T-helper 2 cell treated with Interferon-gamma antibody and Interleukin-4, amounts not matched to agents 5 μg/mL and 100 μg/mL, for 36 hours (primary cell): ENCODE measurements around the gene GMDS.

Experiments used
- DNase-seq: peaks from one replicate; pipeline ENCODE4 v3.0.0; 2021; ENCODE audit warnings: low spot score
- H3K27ac Mint-ChIP-seq: one replicate; pipeline ENCODE4 v1.8.0; 2021; ENCODE audit warnings: mild to moderate bottlenecking, mixed read lengths
- H3K27me3 Mint-ChIP-seq: one replicate; pipeline ENCODE4 v1.8.0; 2021; ENCODE audit warnings: low read depth, mixed read lengths
- H3K36me3 Mint-ChIP-seq: one replicate; pipeline ENCODE4 v1.8.0; 2021; ENCODE audit warnings: low read depth, mixed read lengths
- H3K4me1 Mint-ChIP-seq: one replicate; pipeline ENCODE4 v1.8.0; 2021; ENCODE audit warnings: low read depth, mixed read lengths
- H3K4me3 Mint-ChIP-seq: one replicate; pipeline ENCODE4 v1.8.0; 2022; ENCODE audit warnings: mild to moderate bottlenecking, moderate library complexity, mixed read lengths
- H3K9me3 Mint-ChIP-seq: one replicate; pipeline ENCODE4 v1.8.0; 2021; ENCODE audit warnings: mixed read lengths

GMDS gene

DNA sequence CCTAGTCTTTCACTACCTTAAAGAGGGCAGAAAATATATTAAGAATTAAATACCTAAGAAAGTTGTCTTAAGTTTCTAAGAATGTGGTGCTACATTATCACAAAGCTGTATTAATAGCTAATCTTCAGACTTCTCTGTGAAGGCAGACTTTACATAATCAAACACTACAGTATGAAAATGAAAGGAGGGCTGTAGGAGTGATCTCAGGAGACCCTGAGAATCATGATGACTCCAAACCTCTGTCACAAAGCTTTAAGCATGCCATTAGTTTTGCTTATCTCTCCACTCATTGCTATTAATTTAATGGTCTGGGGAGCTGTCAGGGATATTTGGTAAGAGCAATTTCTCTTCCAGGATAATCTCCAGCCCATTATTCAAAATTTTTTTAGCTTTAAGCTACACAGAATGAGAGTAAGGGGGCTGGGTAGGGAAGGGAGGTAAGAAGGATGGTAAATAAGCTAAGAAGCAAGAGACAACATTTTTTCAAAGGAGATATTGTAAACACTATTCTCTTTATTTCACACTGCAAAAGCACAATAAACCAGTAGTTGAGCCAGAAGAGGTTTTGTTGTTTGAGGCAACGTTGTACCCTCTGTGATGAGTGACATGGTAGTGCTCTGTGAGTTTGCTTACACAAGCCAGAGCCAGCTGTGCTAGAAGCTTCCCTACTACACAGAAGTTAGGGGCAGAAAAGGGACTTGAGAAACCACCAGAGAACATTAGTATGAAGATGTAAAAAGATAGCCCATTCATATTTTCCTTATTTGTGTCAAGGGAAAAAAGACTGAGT is 258.8 kb downstream of the GMDS start:
- peaks cover 27% of the 10 kb centered on the region for H3K9me3 Mint-ChIP-seq
- H3K27ac Mint-ChIP-seq: no peak overlapping the region
- no peak overlapping the region for H3K4me3 Mint-ChIP-seq
- peaks cover 5% of the 10 kb centered on the region for H3K36me3 Mint-ChIP-seq
- no peaks in the 10 kb centered on the region for H3K4me1 Mint-ChIP-seq
- H3K27me3 Mint-ChIP-seq: no peaks in the 10 kb centered on the region
- DNase-seq: no peak

DNA sequence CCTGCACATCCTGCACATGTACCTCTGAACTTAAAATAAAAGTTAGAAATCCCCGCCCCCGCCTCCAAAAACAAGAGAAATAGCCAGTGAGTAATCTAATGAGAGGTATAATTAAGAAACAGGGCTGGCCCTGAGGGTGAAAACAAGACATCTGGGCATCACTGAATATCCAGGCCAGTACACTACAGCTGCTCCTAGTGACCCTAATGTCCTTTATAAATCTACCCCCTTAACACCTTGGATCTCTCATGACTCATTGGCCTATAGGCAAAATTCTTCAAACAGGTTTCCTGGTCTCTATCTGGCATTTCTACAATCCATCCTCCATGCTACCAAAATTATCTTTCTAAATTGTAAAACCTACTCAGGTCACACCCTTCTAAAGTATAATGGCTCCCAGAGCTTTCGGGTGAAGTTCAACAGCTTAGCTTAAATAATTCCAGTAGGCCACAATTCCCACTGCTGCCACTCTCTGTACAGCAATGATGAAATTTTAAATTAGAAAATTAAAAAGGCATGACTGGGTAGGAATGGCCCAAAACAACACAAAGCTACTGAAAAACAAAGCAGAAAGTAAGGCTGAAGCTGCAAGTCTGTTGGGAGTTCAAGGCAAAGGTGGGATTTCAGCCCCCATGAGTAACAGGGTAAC is 260.9 kb downstream of the GMDS start:
- H3K27ac Mint-ChIP-seq: no peak overlapping the region
- H3K9me3 Mint-ChIP-seq: peaks cover 48% of the 10 kb centered on the region
- H3K36me3 Mint-ChIP-seq: peaks cover 14% of the 10 kb centered on the region
- no peak for DNase-seq
- H3K4me3 Mint-ChIP-seq: no peak overlapping the region
- H3K4me1 Mint-ChIP-seq: no peaks in the 10 kb centered on the region
- peaks cover 3% of the 10 kb centered on the region for H3K27me3 Mint-ChIP-seq

- peaks cover 16% of the 10 kb centered on the region for H3K36me3 Mint-ChIP-seq
- no peaks in the 10 kb centered on the region for H3K4me1 Mint-ChIP-seq
- H3K4me3 Mint-ChIP-seq: no peak overlapping the region
- no peak for DNase-seq
- peaks cover 53% of the 10 kb centered on the region for H3K9me3 Mint-ChIP-seq
- peaks cover 3% of the 10 kb centered on the region for H3K27me3 Mint-ChIP-seq
- no peak overlapping the region for H3K27ac Mint-ChIP-seq
These were observed 261.6 kb downstream of the GMDS start for GRCh38 chr6:1983850-1984249.

- Mint-ChIP-seq H3K27ac (no peak overlapping the region), H3K36me3 (no peaks in the 10 kb centered on the region), H3K4me1 (no peaks in the 10 kb centered on the region), H3K9me3 (no peaks in the 10 kb centered on the region), H3K4me3 (no peak overlapping the region), H3K27me3 (no peaks in the 10 kb centered on the region)
- no peak for DNase-seq
These were observed 272.4 kb downstream of the GMDS start for GRCh38 chr6:1972962-1973361.

DNA sequence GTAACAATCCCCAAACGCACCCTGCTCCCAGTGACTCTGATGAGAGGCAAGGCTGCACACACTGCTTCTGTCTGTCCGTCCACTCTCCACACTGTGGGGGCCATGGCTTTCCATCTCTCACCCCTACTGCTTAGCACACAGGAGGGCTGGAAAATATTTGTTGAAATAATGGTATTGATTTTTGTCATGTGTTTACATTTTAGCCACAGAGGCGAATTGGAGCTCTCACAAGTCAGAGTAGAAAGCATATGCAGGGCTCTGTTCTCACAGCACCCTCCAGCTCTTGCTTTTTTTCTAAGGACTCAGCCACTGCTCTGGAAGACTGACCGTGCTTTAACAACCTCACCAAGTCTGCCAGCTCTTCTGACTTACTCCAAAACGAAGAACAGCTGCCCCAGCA is 273.8 kb downstream of the GMDS start:
- peaks cover 1% of the 10 kb centered on the region for H3K4me1 Mint-ChIP-seq
- H3K36me3 Mint-ChIP-seq: no peaks in the 10 kb centered on the region
- H3K27me3 Mint-ChIP-seq: no peaks in the 10 kb centered on the region
- H3K4me3 Mint-ChIP-seq: no peak overlapping the region
- H3K9me3 Mint-ChIP-seq: no peaks in the 10 kb centered on the region
- no peak for DNase-seq
- H3K27ac Mint-ChIP-seq: no peak overlapping the region

- Mint-ChIP-seq H3K27ac (no peak overlapping the region), H3K9me3 (no peaks in the 10 kb centered on the region), H3K27me3 (no peaks in the 10 kb centered on the region), H3K4me1 (peaks cover 8% of the 10 kb centered on the region), H3K4me3 (no peak overlapping the region), H3K36me3 (no peaks in the 10 kb centered on the region)
- no peak for DNase-seq
These were observed 275.2 kb downstream of the GMDS start for GRCh38 chr6:1970151-1970561.

GRCh38 chr6:1966713-1967112 is 278.7 kb downstream of the GMDS start:
- no peak overlapping the region for H3K27ac Mint-ChIP-seq
- no peak for DNase-seq
- H3K4me3 Mint-ChIP-seq: no peak overlapping the region
- H3K36me3 Mint-ChIP-seq: no peaks in the 10 kb centered on the region
- H3K4me1 Mint-ChIP-seq: peaks cover 9% of the 10 kb centered on the region
- H3K9me3 Mint-ChIP-seq: no peaks in the 10 kb centered on the region
- no peaks in the 10 kb centered on the region for H3K27me3 Mint-ChIP-seq

GRCh38 chr6:1965596-1966224 is 279.7 kb downstream of the GMDS start:
- Mint-ChIP-seq H3K4me3 (no peak overlapping the region), H3K27me3 (no peaks in the 10 kb centered on the region), H3K36me3 (no peaks in the 10 kb centered on the region), H3K4me1 (peaks cover 9% of the 10 kb centered on the region), H3K9me3 (no peaks in the 10 kb centered on the region), H3K27ac (no peak overlapping the region)
- DNase-seq: no peak

DNA sequence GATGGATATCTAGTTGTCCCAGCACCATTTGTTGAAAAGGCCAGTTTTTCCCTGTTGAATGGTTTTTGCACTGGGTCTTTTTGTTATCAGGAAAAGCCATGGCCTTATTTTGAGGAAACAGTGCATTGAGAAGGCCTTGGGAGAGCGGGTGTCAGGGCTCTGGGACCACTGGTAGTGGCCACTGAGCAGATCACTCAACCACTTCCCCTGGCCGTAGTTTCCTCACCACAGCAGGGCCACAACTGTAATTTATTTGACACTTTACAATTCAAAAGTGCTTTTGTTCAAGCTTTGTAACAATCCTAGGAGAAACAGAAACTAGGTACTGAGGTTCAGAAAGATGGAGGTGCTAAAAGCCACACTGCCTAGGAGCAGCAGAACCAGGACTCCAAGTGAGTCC is 281.8 kb downstream of the GMDS start:
- H3K27ac Mint-ChIP-seq: no peak overlapping the region
- H3K4me3 Mint-ChIP-seq: no peak overlapping the region
- no peaks in the 10 kb centered on the region for H3K9me3 Mint-ChIP-seq
- H3K36me3 Mint-ChIP-seq: no peaks in the 10 kb centered on the region
- no peaks in the 10 kb centered on the region for H3K27me3 Mint-ChIP-seq
- H3K4me1 Mint-ChIP-seq: peaks cover 9% of the 10 kb centered on the region
- DNase-seq: no peak

- Mint-ChIP-seq H3K4me1 (peaks cover 12% of the 10 kb centered on the region), H3K9me3 (no peaks in the 10 kb centered on the region), H3K27me3 (no peaks in the 10 kb centered on the region), H3K4me3 (no peak overlapping the region), H3K27ac (no peak overlapping the region), H3K36me3 (no peaks in the 10 kb centered on the region)
- DNase-seq: no peak
These were observed 283.2 kb downstream of the GMDS start for GRCh38 chr6:1962201-1962600.

DNA sequence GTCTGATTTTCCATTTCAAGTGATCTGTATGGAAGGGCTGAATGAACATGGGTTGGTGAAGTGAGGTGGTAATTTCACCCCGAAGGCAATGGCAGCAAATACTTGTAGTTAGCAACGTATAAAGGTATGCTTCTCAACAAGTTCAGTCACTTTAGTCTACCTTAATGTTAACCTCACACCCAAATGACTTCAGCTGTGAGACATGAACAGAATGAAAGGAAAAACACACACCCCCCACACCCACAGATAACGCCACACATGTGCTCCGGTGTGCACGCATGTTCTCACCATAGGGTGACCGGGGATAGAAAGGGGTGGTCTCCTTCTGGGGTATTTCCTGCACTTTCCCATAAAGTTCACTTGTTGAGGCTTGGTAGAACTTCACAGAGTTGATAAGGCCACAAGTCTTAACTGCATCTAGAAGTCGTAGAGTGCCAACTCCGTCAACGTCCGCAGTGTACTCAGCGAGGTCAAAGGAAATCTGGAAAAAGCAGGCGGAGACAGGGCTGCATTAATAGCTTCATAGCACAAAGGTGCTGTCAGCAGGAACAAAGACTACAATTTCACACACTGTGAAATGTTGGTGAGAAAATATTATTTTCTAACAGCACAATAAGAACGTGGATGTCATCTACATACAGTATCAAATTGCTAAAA is 284.8 kb downstream of the GMDS start:
- Mint-ChIP-seq H3K4me3 (no peak overlapping the region), H3K4me1 (peaks cover 4% of the 10 kb centered on the region), H3K27ac (no peak overlapping the region), H3K9me3 (no peaks in the 10 kb centered on the region), H3K27me3 (no peaks in the 10 kb centered on the region), H3K36me3 (no peaks in the 10 kb centered on the region)
- no peak for DNase-seq

DNA sequence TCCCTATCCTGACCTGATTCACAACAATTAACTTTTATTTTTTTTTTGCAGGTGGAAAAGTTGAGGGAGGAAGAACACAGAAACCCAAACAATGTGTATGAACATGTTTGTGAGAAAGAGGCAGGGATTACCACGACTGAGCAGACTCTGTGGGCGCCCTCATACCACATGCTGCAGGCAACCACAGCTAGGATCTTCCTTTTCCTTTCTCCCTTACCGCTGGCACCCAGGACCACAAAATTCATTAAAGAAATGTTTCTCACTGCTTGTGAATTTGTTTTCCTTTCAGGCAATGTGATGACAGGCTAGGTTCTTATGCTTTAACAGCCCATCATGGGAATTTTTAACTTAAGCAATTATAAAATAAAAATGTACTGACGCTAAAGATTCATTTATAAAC is 287.1 kb downstream of the GMDS start:
- no peaks in the 10 kb centered on the region for H3K27me3 Mint-ChIP-seq
- peaks cover 3% of the 10 kb centered on the region for H3K4me1 Mint-ChIP-seq
- no peaks in the 10 kb centered on the region for H3K36me3 Mint-ChIP-seq
- no peaks in the 10 kb centered on the region for H3K9me3 Mint-ChIP-seq
- H3K4me3 Mint-ChIP-seq: no peak overlapping the region
- H3K27ac Mint-ChIP-seq: no peak overlapping the region
- no peak for DNase-seq

DNA sequence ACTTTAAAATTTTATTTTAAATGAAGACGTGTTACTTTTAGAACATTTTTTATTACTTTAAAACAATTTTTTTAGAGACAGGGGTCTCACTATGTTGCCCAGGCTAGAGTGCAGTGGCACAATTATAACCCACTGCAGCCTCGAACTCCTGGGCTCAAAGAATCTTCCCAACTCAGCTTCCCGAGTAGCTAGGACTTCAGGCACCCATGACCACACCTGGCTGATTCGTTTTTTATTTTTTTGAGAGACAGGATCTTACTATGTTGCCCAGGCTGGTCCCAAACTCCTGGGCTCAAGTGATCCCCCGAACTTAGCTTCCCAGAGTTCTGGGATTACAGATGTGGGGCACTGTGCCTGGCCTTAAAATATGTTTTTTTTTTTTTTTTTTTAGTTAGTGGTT is 287.7 kb downstream of the GMDS start:
- no peak for DNase-seq
- no peaks in the 10 kb centered on the region for H3K9me3 Mint-ChIP-seq
- H3K36me3 Mint-ChIP-seq: no peaks in the 10 kb centered on the region
- no peaks in the 10 kb centered on the region for H3K27me3 Mint-ChIP-seq
- no peak overlapping the region for H3K4me3 Mint-ChIP-seq
- H3K4me1 Mint-ChIP-seq: peaks cover 3% of the 10 kb centered on the region
- H3K27ac Mint-ChIP-seq: no peak overlapping the region

- Mint-ChIP-seq H3K27ac (no peak overlapping the region), H3K4me3 (no peak overlapping the region), H3K9me3 (no peaks in the 10 kb centered on the region), H3K36me3 (no peaks in the 10 kb centered on the region), H3K27me3 (no peaks in the 10 kb centered on the region), H3K4me1 (no peaks in the 10 kb centered on the region)
- no peak for DNase-seq
These were observed 292.6 kb downstream of the GMDS start for GRCh38 chr6:1952740-1953360.
